HCT116 (cell line): ENCODE data around the gene GABPA. TPM values are rescaled to one million over a fixed set of nuclear protein-coding genes. Genes with fewer than 3 reads are reported as not detected.

ENCODE experiments used
- ATAC-seq: fragments of 200-7000 bp; cut with Tn5 transposase; 2 replicates; pipeline ENCODE4 v1.9.1; 2020; ENCODE audit warnings: mild to moderate bottlenecking, moderate library complexity
- BruUV-seq: library from RNA; stranded (reverse); fragments of 400-500 nt; replicated peaks from 2 replicates; lab custom pipeline; 2021; lab: Mats Ljungman, UMichigan
- CTCF ChIA-PET: fragments of 300-600 bp; sonication (Branson Sonifier 250); formaldehyde crosslinking; loops from one replicate; lab custom pipeline; 2021; ENCODE audit warnings: antibody characterized with exemption; lab: Charles Lee
- POLR2A ChIA-PET: fragments of 300-600, 350-600 bp; sonication (Branson Sonifier 250); formaldehyde crosslinking; loops from one replicate; lab custom pipeline; 2021; ENCODE audit warnings: antibody characterized with exemption; lab: Charles Lee
- RAD21 ChIA-PET, 2 experiments: fragments of 300-600 bp; sonication (Branson Sonifier 250); formaldehyde crosslinking; loops; one replicate each; lab custom pipeline; 2023; ENCODE audit warnings: low total read pairs in 2 of 2; ENCODE audit not compliant: uncharacterized antibody in 2 of 2, unreplicated experiment in 2 of 2, low non-redundant PET in 1 of 2; lab: Charles Lee
- DNase-seq: peaks from one replicate; pipeline ENCODE4 v3.0.0-alpha.2; 2010; ENCODE audit warnings: low read depth, low spot score
- H2AFZ ChIP-seq: fragments of 200-600 bp; shearing (Covaris generic), sonication (generic); 2 replicates; pipeline ENCODE4 v1.6.1; 2017; ENCODE audit warnings: low read depth, mixed run types, mixed read lengths, antibody characterized with exemption, low read length; ENCODE audit not compliant: poor library complexity, severe bottlenecking
- H3K27ac ChIP-seq: 2 replicates; pipeline ENCODE4 v1.5.1; 2012; ENCODE audit warnings: low read depth, low read length
- H3K27me3 ChIP-seq: fragments of 200-600 bp; sonication (generic); 2 replicates; pipeline ENCODE4 v1.6.1; 2016; ENCODE audit warnings: mixed run types, low read length, mixed read lengths; ENCODE audit not compliant: insufficient read depth
- H3K36me3 ChIP-seq, 2 experiments: fragments of 200-500 bp in 1 of 2; fragments of 200-600 bp in 1 of 2; sonication (Bioruptor generic) in 1 of 2; sonication (generic) in 1 of 2; 2 replicates each; pipeline versions ENCODE4 v1.5.1 to v1.6.1; 2014 to 2016; ENCODE audit warnings: low read length in 2 of 2, inconsistent platforms in 1 of 2, mixed read lengths in 1 of 2, mixed run types in 1 of 2; ENCODE audit not compliant: insufficient read depth in 2 of 2, control insufficient read depth in 1 of 2
- H3K4me1 ChIP-seq, 2 experiments: fragments of 200-600 bp in 1 of 2; sonication (generic) in 1 of 2; 2 replicates each; pipeline versions ENCODE4 v1.5.1 to v1.6.1; 2012 to 2017; ENCODE audit warnings: low read length in 2 of 2, inconsistent platforms in 1 of 2, mild to moderate bottlenecking in 1 of 2, mixed read lengths in 1 of 2, mixed run types in 1 of 2, moderate library complexity in 1 of 2; ENCODE audit not compliant: insufficient read depth in 2 of 2, control insufficient read depth in 1 of 2
- H3K4me2 ChIP-seq: fragments of 200-600 bp; sonication (generic); 2 replicates; pipeline ENCODE4 v1.6.1; 2017; ENCODE audit warnings: mixed run types, low read length, mixed read lengths
- H3K4me3 ChIP-seq, 2 experiments: fragments of 200-600 bp in 1 of 2; sonication (generic) in 1 of 2; replicated peaks in 1 of 2; 2 replicates each; pipeline ENCODE4 v1.5.1; 2011 to 2016; ENCODE audit warnings: low read length in 2 of 2, control low read depth in 1 of 2, low read depth in 1 of 2, mild to moderate bottlenecking in 1 of 2, mixed read lengths in 1 of 2, mixed run types in 1 of 2
- H3K79me2 ChIP-seq: fragments of 200-600 bp; sonication (generic); 2 replicates; pipeline ENCODE4 v1.6.1; 2017; ENCODE audit warnings: mild to moderate bottlenecking, mixed run types, low read length, moderate library complexity, mixed read lengths; ENCODE audit not compliant: insufficient read depth
- H3K9ac ChIP-seq: fragments of 200-600 bp; sonication (generic); 2 replicates; pipeline ENCODE4 v1.6.1; 2016; ENCODE audit warnings: low read length, mixed read lengths
- H3K9me2 ChIP-seq: fragments of 200-600 bp; sonication (generic), shearing (Covaris generic); 2 replicates; pipeline ENCODE4 v1.6.1; 2017; ENCODE audit warnings: mixed run types, mild to moderate bottlenecking, moderate library complexity; ENCODE audit not compliant: insufficient read depth
- H3K9me3 ChIP-seq, 2 experiments: fragments of 200-500 bp in 1 of 2; fragments of 200-600 bp in 1 of 2; sonication (Bioruptor generic) in 1 of 2; sonication (generic) in 1 of 2; 2 replicates each; pipeline ENCODE4 v1.6.1; 2014 to 2017; ENCODE audit warnings: low read length in 2 of 2, mixed read lengths in 2 of 2, inconsistent platforms in 1 of 2, low read depth in 1 of 2, mild to moderate bottlenecking in 1 of 2, mixed run types in 1 of 2, moderate library complexity in 1 of 2; ENCODE audit not compliant: control insufficient read depth in 1 of 2, insufficient read depth in 1 of 2
- H4K20me1 ChIP-seq: fragments of 200-600 bp; sonication (generic), shearing (Covaris generic); 2 replicates; pipeline ENCODE4 v1.6.1; 2017; ENCODE audit warnings: mixed run types, mild to moderate bottlenecking, moderate library complexity; ENCODE audit not compliant: insufficient read depth
- CBX3 ChIP-seq: IDR thresholded peaks from 2 replicates; pipeline ENCODE4 v1.6.1; 2012; ENCODE audit warnings: low read depth
- CEBPB ChIP-seq: IDR thresholded peaks from 2 replicates; pipeline ENCODE4 v1.6.1; 2012; ENCODE audit warnings: low read depth
- RAD21 ChIP-seq: IDR thresholded peaks from 2 replicates; pipeline ENCODE4 v1.6.1; 2012; ENCODE audit warnings: low read depth, mild to moderate bottlenecking
- SRF ChIP-seq: IDR thresholded peaks from 2 replicates; pipeline ENCODE4 v1.6.1; 2012; ENCODE audit warnings: low read depth
- YY1 ChIP-seq: IDR thresholded peaks from 2 replicates; pipeline ENCODE4 v1.6.1; 2011; ENCODE audit warnings: low read length, low read depth, moderate library complexity, mild to moderate bottlenecking; ENCODE audit not compliant: insufficient replicate concordance; ENCODE audit errors: extremely low read depth
- ZFX ChIP-seq: fragments of 450-650 bp; IDR thresholded peaks from 2 replicates; pipeline ENCODE4 v1.6.1; 2017
- intact Hi-C: fragments of 100-400 bp; cut with micrococcal nuclease; formaldehyde crosslinking; loops from 2 replicates; pipeline ENCODE4 v1.10.0; 2022
- total RNA-seq: library from RNA; stranded (reverse); gene quantifications from one replicate; pipeline ENCODE4 v1.2.1, GENCODE V29; 2021; ENCODE audit not compliant: unreplicated experiment
- TF ChIP-seq, protein P1 (sequence below): IDR thresholded peaks from 2 replicates; pipeline ENCODE4 v1.6.1; 2012; ENCODE audit warnings: low read depth
- TF ChIP-seq, protein P2 (sequence below): IDR thresholded peaks from 2 replicates; pipeline ENCODE4 v1.6.1; 2012

Gene GABPA
- total RNA-seq, 1 experiment from 2014 or later, result 23.6 TPM

DNA sequence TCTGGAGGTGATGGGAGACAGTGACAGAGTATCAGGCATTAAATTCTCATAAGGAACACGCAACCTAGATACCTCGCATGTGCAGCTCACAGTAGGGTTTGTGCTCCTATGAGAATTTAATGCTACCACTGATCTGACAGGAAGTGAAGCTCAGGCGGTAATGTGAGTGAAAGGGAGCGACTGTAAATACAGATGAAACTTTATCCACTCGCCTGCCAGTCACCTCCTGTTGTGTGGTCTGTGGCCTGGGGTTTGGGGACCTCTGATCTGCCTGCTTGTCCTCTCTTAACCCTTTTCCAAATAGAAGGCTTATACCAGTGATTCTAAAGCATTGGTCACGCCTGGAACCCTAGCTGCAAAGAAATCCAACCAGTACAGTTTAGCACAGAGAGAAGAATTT is 15.3 kb downstream of the GABPA start (continued):
- TF ChIP-seq, protein P1, sequence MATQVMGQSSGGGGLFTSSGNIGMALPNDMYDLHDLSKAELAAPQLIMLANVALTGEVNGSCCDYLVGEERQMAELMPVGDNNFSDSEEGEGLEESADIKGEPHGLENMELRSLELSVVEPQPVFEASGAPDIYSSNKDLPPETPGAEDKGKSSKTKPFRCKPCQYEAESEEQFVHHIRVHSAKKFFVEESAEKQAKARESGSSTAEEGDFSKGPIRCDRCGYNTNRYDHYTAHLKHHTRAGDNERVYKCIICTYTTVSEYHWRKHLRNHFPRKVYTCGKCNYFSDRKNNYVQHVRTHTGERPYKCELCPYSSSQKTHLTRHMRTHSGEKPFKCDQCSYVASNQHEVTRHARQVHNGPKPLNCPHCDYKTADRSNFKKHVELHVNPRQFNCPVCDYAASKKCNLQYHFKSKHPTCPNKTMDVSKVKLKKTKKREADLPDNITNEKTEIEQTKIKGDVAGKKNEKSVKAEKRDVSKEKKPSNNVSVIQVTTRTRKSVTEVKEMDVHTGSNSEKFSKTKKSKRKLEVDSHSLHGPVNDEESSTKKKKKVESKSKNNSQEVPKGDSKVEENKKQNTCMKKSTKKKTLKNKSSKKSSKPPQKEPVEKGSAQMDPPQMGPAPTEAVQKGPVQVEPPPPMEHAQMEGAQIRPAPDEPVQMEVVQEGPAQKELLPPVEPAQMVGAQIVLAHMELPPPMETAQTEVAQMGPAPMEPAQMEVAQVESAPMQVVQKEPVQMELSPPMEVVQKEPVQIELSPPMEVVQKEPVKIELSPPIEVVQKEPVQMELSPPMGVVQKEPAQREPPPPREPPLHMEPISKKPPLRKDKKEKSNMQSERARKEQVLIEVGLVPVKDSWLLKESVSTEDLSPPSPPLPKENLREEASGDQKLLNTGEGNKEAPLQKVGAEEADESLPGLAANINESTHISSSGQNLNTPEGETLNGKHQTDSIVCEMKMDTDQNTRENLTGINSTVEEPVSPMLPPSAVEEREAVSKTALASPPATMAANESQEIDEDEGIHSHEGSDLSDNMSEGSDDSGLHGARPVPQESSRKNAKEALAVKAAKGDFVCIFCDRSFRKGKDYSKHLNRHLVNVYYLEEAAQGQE, result no peak
- TF ChIP-seq YY1 (no peak), CBX3 (no peak)

GRCh38 chr21:25752416-25752815 is 17.6 kb downstream of the GABPA start:
- H3K9me2 ChIP-seq, result no peaks in the 10 kb centered on the region

More at GRCh38 chr21:25752416-25752815, 17.6 kb downstream of the GABPA start:
- ATAC-seq, result no peak
- Histone ChIP-seq H3K4me3 (no peak overlapping the region), H3K79me2 (no peaks in the 10 kb centered on the region), H3K9me3 (no peaks in the 10 kb centered on the region), H3K36me3 (peaks cover 0 to 19% of the 10 kb centered on the region in 2 experiments; a peak in 3 of 4 replicates), H3K4me1 (no peaks in the 10 kb centered on the region), H3K27me3 (no peaks in the 10 kb centered on the region), H4K20me1 (no peaks in the 10 kb centered on the region), H3K27ac (no peak overlapping the region), H3K4me2 (no peak overlapping the region), H2AFZ (no peak overlapping the region)
- RAD21 ChIA-PET, result no interaction called here
- DNase-seq, result no peak
- no TSS peak for BruUV-seq
- CTCF ChIA-PET, result no interaction called here
- POLR2A ChIA-PET, result no interaction called here
- intact Hi-C loops, result no loop called here
- TF ChIP-seq SRF (no peak), CEBPB (no peak), ZFX (no peak), RAD21 (no peak)
- TF ChIP-seq, protein P2, sequence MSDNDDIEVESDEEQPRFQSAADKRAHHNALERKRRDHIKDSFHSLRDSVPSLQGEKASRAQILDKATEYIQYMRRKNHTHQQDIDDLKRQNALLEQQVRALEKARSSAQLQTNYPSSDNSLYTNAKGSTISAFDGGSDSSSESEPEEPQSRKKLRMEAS, result no peak
- TF ChIP-seq, all 23 proteins: peak for 0
- H3K9ac ChIP-seq, result no peak overlapping the region
